GM12864 (cell line): Measurements from ENCODE around the gene DCDC1.

Source experiments
- DNase-seq: peaks from one replicate; pipeline ENCODE4 v3.0.0-alpha.2; 2011; ENCODE audit warnings: low read depth
- H3K4me3 ChIP-seq: 2 replicates; pipeline ENCODE4 v1.5.1; 2011; ENCODE audit warnings: mild to moderate bottlenecking, low read depth, low read length, control low read depth
- CTCF ChIP-seq: IDR thresholded peaks from 2 replicates; pipeline ENCODE4 v1.5.1; 2011; ENCODE audit warnings: low read depth, mild to moderate bottlenecking, moderate library complexity, low read length, control low read depth, inconsistent platforms; ENCODE audit errors: missing control alignments

The DCDC1 gene

GRCh38 chr11:31096191-31096805 lies 273.2 kb downstream of the DCDC1 start:
- no peak overlapping the region for H3K4me3 ChIP-seq
- DNase-seq: no peak
- TF ChIP-seq CTCF: no peak

GRCh38 chr11:31092638-31093037 lies 276.9 kb downstream of the DCDC1 start:
- no peak overlapping the region for H3K4me3 ChIP-seq
- DNase-seq: no peak
- TF ChIP-seq CTCF: no peak

GRCh38 chr11:31089117-31089516 lies 280.4 kb downstream of the DCDC1 start:
- TF ChIP-seq CTCF: no peak
- no peak for DNase-seq
- H3K4me3 ChIP-seq: no peak overlapping the region

- DNase-seq: no peak
- TF ChIP-seq CTCF: no peak
- no peak overlapping the region for H3K4me3 ChIP-seq
Measured at GRCh38 chr11:31069447-31070205, 299.9 kb downstream of the DCDC1 start.

- TF ChIP-seq CTCF: no peak
- DNase-seq: no peak
- no peak overlapping the region for H3K4me3 ChIP-seq
Measured at GRCh38 chr11:31060880-31061279, 308.7 kb downstream of the DCDC1 start.

- DNase-seq: no peak
- H3K4me3 ChIP-seq: no peak overlapping the region
- no peak for TF ChIP-seq CTCF
Measured at GRCh38 chr11:31059529-31059928, 310.0 kb downstream of the DCDC1 start.
